ENCODE measurements around the gene ESCO1.

The ESCO1 gene

GRCh38 chr18:21526463-21526862 is 74.0 kb downstream of the ESCO1 start:
- Mint-ChIP-seq H3K4me3 (no peak overlapping the region), H3K4me1 (no peaks in the 10 kb centered on the region), H3K9me3 (no peaks in the 10 kb centered on the region), H3K27ac (peak overlapping the region in 1 of 3 experiments; percentile 54), H3K27me3 (ENCODE audit: low read depth) (no peaks in the 10 kb centered on the region), H3K36me3 (ENCODE audit: low read depth) (peaks cover 50% of the 10 kb centered on the region)
- no peak for TF ChIP-seq CTCF (IDR thresholded peaks at IDR 0.05; ENCODE audit: unreplicated experiment in 3 of 3)

GRCh38 chr18:21525916-21526315 is 74.6 kb downstream of the ESCO1 start:
- Mint-ChIP-seq H3K4me1 (no peaks in the 10 kb centered on the region), H3K27me3 (ENCODE audit: low read depth) (no peaks in the 10 kb centered on the region), H3K36me3 (ENCODE audit: low read depth) (peaks cover 49% of the 10 kb centered on the region), H3K9me3 (no peaks in the 10 kb centered on the region), H3K4me3 (no peak overlapping the region), H3K27ac (peak overlapping the region in 1 of 3 experiments; percentile 54)
- no peak for TF ChIP-seq CTCF (IDR thresholded peaks at IDR 0.05; ENCODE audit: unreplicated experiment in 3 of 3)

GRCh38 chr18:21522530-21522929 is 78.0 kb downstream of the ESCO1 start:
- TF ChIP-seq CTCF (IDR thresholded peaks at IDR 0.05; ENCODE audit: unreplicated experiment in 3 of 3) = no peak
- Mint-ChIP-seq H3K4me3 (no peak overlapping the region), H3K4me1 (no peaks in the 10 kb centered on the region), H3K9me3 (no peaks in the 10 kb centered on the region), H3K27ac (no peak overlapping the region), H3K36me3 (ENCODE audit: low read depth) (peaks cover 59% of the 10 kb centered on the region), H3K27me3 (ENCODE audit: low read depth) (no peaks in the 10 kb centered on the region)

GRCh38 chr18:21513741-21514140 is 86.8 kb downstream of the ESCO1 start:
- no peak for TF ChIP-seq CTCF (IDR thresholded peaks at IDR 0.05; ENCODE audit: unreplicated experiment in 3 of 3)
- no peaks in the 10 kb centered on the region for H3K27me3 Mint-ChIP-seq (ENCODE audit: low read depth)
- H3K9me3 Mint-ChIP-seq = no peaks in the 10 kb centered on the region
- H3K4me1 Mint-ChIP-seq = no peaks in the 10 kb centered on the region
- H3K4me3 Mint-ChIP-seq = no peak overlapping the region
- no peak overlapping the region for H3K27ac Mint-ChIP-seq
- H3K36me3 Mint-ChIP-seq (ENCODE audit: low read depth) = peaks cover 64% of the 10 kb centered on the region

- Mint-ChIP-seq H3K4me3 (no peak overlapping the region), H3K4me1 (no peaks in the 10 kb centered on the region), H3K36me3 (ENCODE audit: low read depth) (peaks cover 63% of the 10 kb centered on the region), H3K9me3 (no peaks in the 10 kb centered on the region), H3K27ac (no peak overlapping the region), H3K27me3 (ENCODE audit: low read depth) (no peaks in the 10 kb centered on the region)
- no peak for TF ChIP-seq CTCF (IDR thresholded peaks at IDR 0.05; ENCODE audit: unreplicated experiment in 3 of 3)
Observed at GRCh38 chr18:21513292-21513691, 87.2 kb downstream of the ESCO1 start.

GRCh38 chr18:21509062-21509461 is 91.4 kb downstream of the ESCO1 start:
- TF ChIP-seq CTCF (IDR thresholded peaks at IDR 0.05; ENCODE audit: unreplicated experiment in 3 of 3) = no peak
- no peaks in the 10 kb centered on the region for H3K27me3 Mint-ChIP-seq (ENCODE audit: low read depth)
- no peak overlapping the region for H3K27ac Mint-ChIP-seq
- no peaks in the 10 kb centered on the region for H3K4me1 Mint-ChIP-seq
- no peaks in the 10 kb centered on the region for H3K9me3 Mint-ChIP-seq
- peaks cover 43% of the 10 kb centered on the region for H3K36me3 Mint-ChIP-seq (ENCODE audit: low read depth)
- H3K4me3 Mint-ChIP-seq = no peak overlapping the region
